Measurements from ENCODE around the gene TEKT5. TPM values are rescaled to one million over a fixed set of nuclear protein-coding genes. Genes with fewer than 3 reads are reported as not detected.
A peak's percentile ranks its signal among the peaks of the same experiment; 100 is the strongest.

TEKT5 gene
- total RNA-seq, 2 donors from 2014 or later, result 0.31 TPM; not detected in 1

- Mint-ChIP-seq H3K27ac (peak within 1 kb of the TSS; percentile 83), H3K4me3 (peak within 1 kb of the TSS; percentile 63), H3K36me3 (ENCODE audit: low read depth) (no peaks in the 10 kb centered on the region), H3K27me3 (ENCODE audit: insufficient read depth) (peaks cover 11% of the 10 kb centered on the region), H3K9me3 (no peaks in the 10 kb centered on the region), H3K4me1 (peaks cover 25% of the 10 kb centered on the region)
- DNase-seq, result peak; percentile 93
- no peak within 1 kb of the TSS for H3K27ac ChIP-seq (ENCODE audit: low read depth, low read length)
- TF ChIP-seq CTCF (conservative IDR thresholded peaks at IDR 0.05), result peak; percentile 71
- no peaks in the 10 kb centered on the region for H3K36me3 ChIP-seq (ENCODE audit: control insufficient read depth, insufficient read depth, low read length)
- WGBS, 2 experiments (ENCODE audit: insufficient coverage in 1 of 2, insufficient read length in 1 of 2), result 0 to 2% methylated on average over 10 to 91 of the region's 91 CpGs
- no peaks in the 10 kb centered on the region for H3K9me3 ChIP-seq (ENCODE audit: control insufficient read depth, low read length)
- H3K4me3 ChIP-seq (ENCODE audit: low read length), result peak within 1 kb of the TSS; percentile 86
- peak within 1 kb of the TSS; percentile 47 for H3K9ac ChIP-seq (ENCODE audit: extremely low read depth, low read length, poor library complexity, severe bottlenecking)
- H3K4me1 ChIP-seq (ENCODE audit: control insufficient read depth, insufficient read depth, low read length), result no peaks in the 10 kb centered on the region
- no peaks in the 10 kb centered on the region for H3K27me3 ChIP-seq (ENCODE audit: control insufficient read depth, insufficient read depth, low read length, poor library complexity, severe bottlenecking)
Observed at GRCh38 chr16:10579965-10580882, 114.5 kb downstream of the TEKT5 start, which contains the start of gene EMP2. EMP2 (minus strand) TSS chr16:10580598; CDS start chr16:10547617, 32,981 bp downstream.

GRCh38 chr16:10579575-10579964 is 115.2 kb downstream of the TEKT5 start:
- H3K27me3 ChIP-seq (ENCODE audit: control insufficient read depth, insufficient read depth, low read length, poor library complexity, severe bottlenecking), result no peaks in the 10 kb centered on the region
- DNase-seq, result no peak
- WGBS, 2 experiments (ENCODE audit: insufficient coverage in 1 of 2, insufficient read length in 1 of 2), result 24 to 30% methylated on average over 2 to 6 of the region's 6 CpGs
- TF ChIP-seq CTCF (conservative IDR thresholded peaks at IDR 0.05), result no peak
- H3K4me1 ChIP-seq (ENCODE audit: control insufficient read depth, insufficient read depth, low read length), result no peaks in the 10 kb centered on the region
- H3K9me3 ChIP-seq (ENCODE audit: control insufficient read depth, low read length), result no peaks in the 10 kb centered on the region
- H3K9me3 Mint-ChIP-seq, result no peaks in the 10 kb centered on the region
- peaks cover 25% of the 10 kb centered on the region for H3K4me1 Mint-ChIP-seq
- peak overlapping the region; percentile 86 for H3K4me3 ChIP-seq (ENCODE audit: low read length)
- no peak overlapping the region for H3K27ac Mint-ChIP-seq
- peak overlapping the region; percentile 47 for H3K9ac ChIP-seq (ENCODE audit: extremely low read depth, low read length, poor library complexity, severe bottlenecking)
- peak overlapping the region; percentile 63 for H3K4me3 Mint-ChIP-seq
- peaks cover 11% of the 10 kb centered on the region for H3K27me3 Mint-ChIP-seq (ENCODE audit: insufficient read depth)
- no peaks in the 10 kb centered on the region for H3K36me3 Mint-ChIP-seq (ENCODE audit: low read depth)
- H3K36me3 ChIP-seq (ENCODE audit: control insufficient read depth, insufficient read depth, low read length), result no peaks in the 10 kb centered on the region
- no peak overlapping the region for H3K27ac ChIP-seq (ENCODE audit: low read depth, low read length)

- Histone ChIP-seq H3K4me3 (ENCODE audit: low read length) (peak overlapping the region; percentile 86), H3K9me3 (ENCODE audit: control insufficient read depth, low read length) (no peaks in the 10 kb centered on the region), H3K9ac (ENCODE audit: extremely low read depth, low read length, poor library complexity, severe bottlenecking) (no peak overlapping the region), H3K27ac (ENCODE audit: low read depth, low read length) (no peak overlapping the region), H3K4me1 (ENCODE audit: control insufficient read depth, insufficient read depth, low read length) (no peaks in the 10 kb centered on the region), H3K27me3 (ENCODE audit: control insufficient read depth, insufficient read depth, low read length, poor library complexity, severe bottlenecking) (no peaks in the 10 kb centered on the region), H3K36me3 (ENCODE audit: control insufficient read depth, insufficient read depth, low read length) (no peaks in the 10 kb centered on the region)
- TF ChIP-seq CTCF (conservative IDR thresholded peaks at IDR 0.05), result no peak
- Mint-ChIP-seq H3K9me3 (no peaks in the 10 kb centered on the region), H3K36me3 (ENCODE audit: low read depth) (no peaks in the 10 kb centered on the region), H3K4me1 (peaks cover 25% of the 10 kb centered on the region), H3K4me3 (no peak overlapping the region), H3K27me3 (ENCODE audit: insufficient read depth) (peaks cover 11% of the 10 kb centered on the region), H3K27ac (no peak overlapping the region)
- no peak for DNase-seq
- 83 to 92% methylated on average over 7 to 20 of the region's 20 CpGs for WGBS, 2 experiments (ENCODE audit: insufficient coverage in 1 of 2, insufficient read length in 1 of 2)
Observed at GRCh38 chr16:10578474-10579316, 116.0 kb downstream of the TEKT5 start.

Measured in endodermal cell (in vitro differentiated cells).